Measurements from ENCODE around the gene KRT3. TPM values are rescaled to one million over a fixed set of nuclear protein-coding genes. Genes with fewer than 3 reads are reported as not detected.

The KRT3 gene
- total RNA-seq, 5 donors from 2014 or later (not counting 1 experiment from before 2014, with no cell fraction given) = not detected

- Histone ChIP-seq H3K4me1 (ENCODE audit: control insufficient read depth in 1 of 2, extremely low read depth in 1 of 2, insufficient read depth in 2 of 2, low read length in 2 of 2) (no peaks in the 10 kb centered on the region), H3K36me3 (ENCODE audit: control insufficient read depth in 2 of 2, extremely low read depth in 1 of 2, insufficient read depth in 1 of 2, low read length in 1 of 2) (no peaks in the 10 kb centered on the region), H3K27me3 (replicated peaks in 1 of 2; ENCODE audit: control insufficient read depth in 2 of 2, extremely low read depth in 1 of 2, insufficient read depth in 2 of 2, low read length in 1 of 2) (peaks cover 0 to 18% of the 10 kb centered on the region in 2 experiments), H3K27ac (ENCODE audit: low read length) (no peak overlapping the region), H3K9me3 (no peaks in the 10 kb centered on the region), H3K4me3 (ENCODE audit: control insufficient read depth in 1 of 2, extremely low read depth in 1 of 2, low read length in 1 of 2) (no peak overlapping the region)
- no CpG with 5 or more reads among the region's 2 CpGs for WGBS (ENCODE audit: insufficient coverage)
- POLR2A ChIA-PET = no interaction called here
- ATAC-seq (replicated peaks in 1 of 4) (no peak), DNase-seq (no peak)
- Mint-ChIP-seq H3K36me3 (no peaks in the 10 kb centered on the region), H3K27ac (no peak overlapping the region), H3K4me3 (no peak overlapping the region), H3K4me1 (no peaks in the 10 kb centered on the region), H3K9me3 (peaks cover 0 to 16% (median 9%) of the 10 kb centered on the region in 3 donors), H3K27me3 (peaks cover 0 to 7% of the 10 kb centered on the region in 2 donors)
- CTCF ChIA-PET = no interaction called here
These were observed 36.7 kb downstream of the KRT3 start for GRCh38 chr12:52759218-52759617.

- no peak for DNase-seq
- H3K4me3 ChIP-seq (ENCODE audit: control insufficient read depth in 1 of 2, extremely low read depth in 1 of 2, low read length in 1 of 2) = no peak overlapping the region
- Mint-ChIP-seq H3K27me3 (peaks cover 0 to 7% of the 10 kb centered on the region in 2 donors), H3K27ac (no peak overlapping the region), H3K36me3 (no peaks in the 10 kb centered on the region), H3K4me1 (no peaks in the 10 kb centered on the region), H3K9me3 (peaks cover 0 to 16% (median 9%) of the 10 kb centered on the region in 3 donors), H3K4me3 (no peak overlapping the region)
- ChIA-PET POLR2A (interaction anchor here in 1 of 2 donors (0.7 kb wide), 1 partner anchor 23 kb away, joined by 3 read pairs; no protein-coding TSS in a partner anchor), CTCF (interaction anchor here in 1 of 2 donors (0.7 kb wide), 1 partner anchor 61 kb away, joined by 3 read pairs; no protein-coding TSS in a partner anchor)
- no peaks in the 10 kb centered on the region for H3K9me3 ChIP-seq
- peaks cover 0 to 27% of the 10 kb centered on the region in 2 experiments for H3K27me3 ChIP-seq (replicated peaks in 1 of 2; ENCODE audit: control insufficient read depth in 2 of 2, extremely low read depth in 1 of 2, insufficient read depth in 2 of 2, low read length in 1 of 2)
- H3K36me3 ChIP-seq (ENCODE audit: control insufficient read depth in 2 of 2, extremely low read depth in 1 of 2, insufficient read depth in 1 of 2, low read length in 1 of 2) = no peaks in the 10 kb centered on the region
- WGBS (ENCODE audit: insufficient coverage) = 43% methylated on average over 1 of the region's 1 CpG
- no peak for ATAC-seq (replicated peaks in 1 of 4)
- H3K4me1 ChIP-seq (ENCODE audit: control insufficient read depth in 1 of 2, extremely low read depth in 1 of 2, insufficient read depth in 2 of 2, low read length in 2 of 2) = no peaks in the 10 kb centered on the region
- no peak overlapping the region for H3K27ac ChIP-seq (ENCODE audit: low read length)
These were observed 38.3 kb downstream of the KRT3 start for GRCh38 chr12:52757449-52758176.

DNA sequence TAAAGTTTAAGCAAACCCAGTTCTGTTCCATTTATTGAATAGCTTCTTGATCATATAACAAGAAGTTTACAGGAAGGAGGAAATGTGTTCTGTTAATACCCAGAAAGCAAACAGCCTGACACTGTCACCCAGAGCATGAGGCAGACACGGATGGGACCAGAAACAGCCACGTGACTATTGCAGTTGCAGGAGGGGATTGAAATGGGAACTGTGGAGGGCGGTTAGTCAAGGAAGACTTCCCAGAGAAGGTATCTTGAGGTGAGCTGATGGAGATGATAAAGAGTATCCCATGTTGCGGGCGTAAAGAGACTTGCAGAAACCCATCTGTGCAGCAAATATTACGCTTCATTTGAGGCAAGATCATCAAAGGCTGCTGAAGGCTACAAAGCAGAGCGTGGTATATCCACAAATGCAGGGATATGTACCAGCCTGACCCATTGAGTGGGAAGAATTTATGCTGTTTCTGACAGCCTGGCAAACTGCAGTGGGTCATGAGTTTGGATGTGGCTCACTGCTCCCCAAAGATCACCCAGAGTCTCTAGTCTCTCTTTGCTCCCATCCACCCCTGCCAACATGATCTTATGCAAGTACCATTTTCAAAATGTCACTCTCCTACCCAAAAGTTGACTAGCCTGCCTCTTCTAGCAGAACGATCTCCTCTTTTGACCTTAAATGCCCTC is 39.5 kb downstream of the KRT3 start:
- no peak overlapping the region for H3K27ac Mint-ChIP-seq
- no peak for DNase-seq
- ATAC-seq (replicated peaks in 1 of 4) = no peak
- H3K27ac ChIP-seq (ENCODE audit: low read length) = no peak overlapping the region
- H3K4me3 Mint-ChIP-seq = no peak overlapping the region
- CTCF ChIA-PET = no interaction called here
- H3K4me1 Mint-ChIP-seq = no peaks in the 10 kb centered on the region
- H3K36me3 Mint-ChIP-seq = no peaks in the 10 kb centered on the region
- POLR2A ChIA-PET = no interaction called here
- H3K36me3 ChIP-seq (ENCODE audit: control insufficient read depth in 2 of 2, extremely low read depth in 1 of 2, insufficient read depth in 1 of 2, low read length in 1 of 2) = no peaks in the 10 kb centered on the region
- no peaks in the 10 kb centered on the region for H3K4me1 ChIP-seq (ENCODE audit: control insufficient read depth in 1 of 2, extremely low read depth in 1 of 2, insufficient read depth in 2 of 2, low read length in 2 of 2)
- no peak overlapping the region for H3K4me3 ChIP-seq (ENCODE audit: control insufficient read depth in 1 of 2, extremely low read depth in 1 of 2, low read length in 1 of 2)
- H3K27me3 Mint-ChIP-seq = peaks cover 1 to 7% of the 10 kb centered on the region in 2 donors
- H3K9me3 ChIP-seq = no peaks in the 10 kb centered on the region
- 78% methylated on average over 7 of the region's 8 CpGs for WGBS (ENCODE audit: insufficient coverage)
- H3K9me3 Mint-ChIP-seq = peaks cover 0 to 13% (median 7%) of the 10 kb centered on the region in 3 donors
- peaks cover 0 to 27% of the 10 kb centered on the region in 2 experiments for H3K27me3 ChIP-seq (replicated peaks in 1 of 2; ENCODE audit: control insufficient read depth in 2 of 2, extremely low read depth in 1 of 2, insufficient read depth in 2 of 2, low read length in 1 of 2)

GRCh38 chr12:52755533-52755932 is 40.4 kb downstream of the KRT3 start:
- Histone ChIP-seq H3K27me3 (replicated peaks in 1 of 2; ENCODE audit: control insufficient read depth in 2 of 2, extremely low read depth in 1 of 2, insufficient read depth in 2 of 2, low read length in 1 of 2) (peaks cover 0 to 26% of the 10 kb centered on the region in 2 experiments), H3K9me3 (no peaks in the 10 kb centered on the region), H3K36me3 (ENCODE audit: control insufficient read depth in 2 of 2, extremely low read depth in 1 of 2, insufficient read depth in 1 of 2, low read length in 1 of 2) (no peaks in the 10 kb centered on the region), H3K27ac (ENCODE audit: low read length) (no peak overlapping the region), H3K4me1 (ENCODE audit: control insufficient read depth in 1 of 2, extremely low read depth in 1 of 2, insufficient read depth in 2 of 2, low read length in 2 of 2) (no peaks in the 10 kb centered on the region), H3K4me3 (ENCODE audit: control insufficient read depth in 1 of 2, extremely low read depth in 1 of 2, low read length in 1 of 2) (no peak overlapping the region)
- DNase-seq = no peak
- ChIA-PET CTCF (no interaction called here), POLR2A (no interaction called here)
- Mint-ChIP-seq H3K4me3 (no peak overlapping the region), H3K27me3 (peaks cover 3 to 9% of the 10 kb centered on the region in 2 donors), H3K4me1 (no peaks in the 10 kb centered on the region), H3K36me3 (no peaks in the 10 kb centered on the region), H3K9me3 (peaks cover 0 to 7% (median 0%) of the 10 kb centered on the region in 3 donors), H3K27ac (no peak overlapping the region)
- WGBS (ENCODE audit: insufficient coverage) = 84% methylated on average over 3 of the region's 3 CpGs
- no peak for ATAC-seq (replicated peaks in 1 of 4)

- H3K36me3 Mint-ChIP-seq = no peaks in the 10 kb centered on the region
- H3K27me3 Mint-ChIP-seq = peaks cover 3 to 9% of the 10 kb centered on the region in 2 donors
- ChIA-PET CTCF (no interaction called here), POLR2A (interaction anchor here in 1 of 2 donors (0.7 kb wide), 1 partner anchor 87 kb away, joined by 3 read pairs; no protein-coding TSS in a partner anchor)
- DNase-seq = no peak
- Histone ChIP-seq H3K4me1 (ENCODE audit: control insufficient read depth in 1 of 2, extremely low read depth in 1 of 2, insufficient read depth in 2 of 2, low read length in 2 of 2) (peaks cover 0 to under 1% of the 10 kb centered on the region in 2 experiments), H3K4me3 (ENCODE audit: control insufficient read depth in 1 of 2, extremely low read depth in 1 of 2, low read length in 1 of 2) (no peak overlapping the region), H3K27me3 (replicated peaks in 1 of 2; ENCODE audit: control insufficient read depth in 2 of 2, extremely low read depth in 1 of 2, insufficient read depth in 2 of 2, low read length in 1 of 2) (peaks cover 0 to 21% of the 10 kb centered on the region in 2 experiments), H3K27ac (ENCODE audit: low read length) (no peak overlapping the region), H3K9me3 (no peaks in the 10 kb centered on the region), H3K36me3 (ENCODE audit: control insufficient read depth in 2 of 2, extremely low read depth in 1 of 2, insufficient read depth in 1 of 2, low read length in 1 of 2) (no peaks in the 10 kb centered on the region)
- H3K4me1 Mint-ChIP-seq = peaks cover under 1 to 5% (median 3%) of the 10 kb centered on the region in 3 donors
- H3K27ac Mint-ChIP-seq = no peak overlapping the region
- H3K9me3 Mint-ChIP-seq = no peaks in the 10 kb centered on the region
- H3K4me3 Mint-ChIP-seq = no peak overlapping the region
- no peak for ATAC-seq (replicated peaks in 1 of 4)
These were observed 41.8 kb downstream of the KRT3 start for GRCh38 chr12:52754135-52754534.

DNA sequence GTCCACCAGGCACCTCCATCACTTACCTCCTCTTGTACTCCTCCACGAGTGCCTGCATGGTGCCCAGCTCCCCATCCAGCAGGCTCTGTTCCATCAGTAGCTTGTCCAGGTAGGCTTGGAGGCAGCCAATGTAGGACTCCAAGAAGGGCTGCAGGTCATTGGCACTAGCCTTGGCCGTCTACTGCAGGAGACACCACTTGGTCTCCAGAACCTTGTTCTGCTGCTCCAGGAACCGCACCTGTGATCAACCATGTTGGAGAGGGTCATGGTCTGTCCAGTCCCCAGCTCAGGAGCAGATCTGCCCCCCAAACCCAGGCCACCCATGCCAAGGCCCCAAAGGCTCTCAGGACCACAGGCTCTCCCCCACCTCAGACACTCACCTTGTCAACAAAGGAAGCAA is 42.6 kb downstream of the KRT3 start:
- 68% methylated on average over 3 of the region's 3 CpGs for WGBS (ENCODE audit: insufficient coverage)

More for the DNA sequence above, 42.6 kb downstream of the KRT3 start:
- no peak overlapping the region for H3K4me3 ChIP-seq (ENCODE audit: control insufficient read depth in 1 of 2, extremely low read depth in 1 of 2, low read length in 1 of 2)
- Mint-ChIP-seq H3K9me3 (no peaks in the 10 kb centered on the region), H3K27me3 (peaks cover 3 to 7% of the 10 kb centered on the region in 2 donors), H3K27ac (no peak overlapping the region), H3K4me3 (no peak overlapping the region), H3K36me3 (no peaks in the 10 kb centered on the region), H3K4me1 (peaks cover 9 to 14% (median 11%) of the 10 kb centered on the region in 3 donors)
- ATAC-seq (replicated peaks in 1 of 4) (no peak), DNase-seq (no peak)
- CTCF ChIA-PET = no interaction called here
- no peak overlapping the region for H3K27ac ChIP-seq (ENCODE audit: low read length)
- H3K9me3 ChIP-seq = no peaks in the 10 kb centered on the region
- H3K27me3 ChIP-seq (replicated peaks in 1 of 2; ENCODE audit: control insufficient read depth in 2 of 2, extremely low read depth in 1 of 2, insufficient read depth in 2 of 2, low read length in 1 of 2) = peaks cover 0 to 21% of the 10 kb centered on the region in 2 experiments
- H3K4me1 ChIP-seq (ENCODE audit: control insufficient read depth in 1 of 2, extremely low read depth in 1 of 2, insufficient read depth in 2 of 2, low read length in 2 of 2) = peaks cover 3 to 8% of the 10 kb centered on the region in 2 experiments
- no peaks in the 10 kb centered on the region for H3K36me3 ChIP-seq (ENCODE audit: control insufficient read depth in 2 of 2, extremely low read depth in 1 of 2, insufficient read depth in 1 of 2, low read length in 1 of 2)
- POLR2A ChIA-PET = no interaction called here

All from T-cell (primary cell).